ENCODE measurements around the gene VAX1.

The VAX1 gene

DNA sequence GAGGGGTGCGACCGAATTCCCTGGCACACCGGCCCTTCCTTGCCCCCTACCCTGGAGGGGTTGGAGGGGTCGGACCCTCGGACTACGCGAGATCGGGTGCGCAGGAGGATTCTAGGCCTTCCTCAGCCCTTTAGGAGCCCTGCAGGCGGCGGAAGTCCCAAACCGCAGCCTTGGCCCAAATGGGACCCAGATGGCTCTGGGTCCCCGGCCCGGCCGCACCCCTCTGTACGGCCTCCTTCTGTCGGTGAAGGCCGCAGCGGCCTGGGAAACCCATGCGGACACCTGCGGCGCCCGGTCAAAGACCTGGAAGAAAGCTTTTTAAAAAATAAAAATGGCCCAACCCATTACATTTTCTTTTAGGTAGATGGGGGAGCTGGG, 2.4 kb upstream of the VAX1 start:
- DNase-seq (ENCODE audit: low read depth): no peak
- TF ChIP-seq POLR2A (IDR thresholded peaks at IDR 0.05; ENCODE audit: extremely low read depth, insufficient read length) (no peak), CTCF (IDR thresholded peaks at IDR 0.05; ENCODE audit: low read depth, low read length) (no peak), MYC (IDR thresholded peaks at IDR 0.05; ENCODE audit: low read depth, low read length) (no peak), MAX (IDR thresholded peaks at IDR 0.05; ENCODE audit: low read depth, low read length) (no peak)
- no peak overlapping the region for H3K4me3 ChIP-seq (ENCODE audit: low read depth, low read length)

GRCh38 chr10:117139581-117140524, 1.8 kb upstream of the VAX1 start:
- no peak for DNase-seq (ENCODE audit: low read depth)
- TF ChIP-seq MAX (IDR thresholded peaks at IDR 0.05; ENCODE audit: low read depth, low read length) (no peak), CTCF (IDR thresholded peaks at IDR 0.05; ENCODE audit: low read depth, low read length) (no peak)
- H3K4me3 ChIP-seq (ENCODE audit: low read depth, low read length): no peak overlapping the region

- no peak for DNase-seq (ENCODE audit: low read depth)
- no peak for TF ChIP-seq POLR2A (IDR thresholded peaks at IDR 0.05; ENCODE audit: extremely low read depth, insufficient read length)
- no peak for TF ChIP-seq MYC (IDR thresholded peaks at IDR 0.05; ENCODE audit: low read depth, low read length)
- no peak for TF ChIP-seq CTCF (IDR thresholded peaks at IDR 0.05; ENCODE audit: low read depth, low read length)
- no peak overlapping the region for H3K4me3 ChIP-seq (ENCODE audit: low read depth, low read length)
Measured at GRCh38 chr10:117138838-117139580, 939 bp upstream of the VAX1 start.

DNA sequence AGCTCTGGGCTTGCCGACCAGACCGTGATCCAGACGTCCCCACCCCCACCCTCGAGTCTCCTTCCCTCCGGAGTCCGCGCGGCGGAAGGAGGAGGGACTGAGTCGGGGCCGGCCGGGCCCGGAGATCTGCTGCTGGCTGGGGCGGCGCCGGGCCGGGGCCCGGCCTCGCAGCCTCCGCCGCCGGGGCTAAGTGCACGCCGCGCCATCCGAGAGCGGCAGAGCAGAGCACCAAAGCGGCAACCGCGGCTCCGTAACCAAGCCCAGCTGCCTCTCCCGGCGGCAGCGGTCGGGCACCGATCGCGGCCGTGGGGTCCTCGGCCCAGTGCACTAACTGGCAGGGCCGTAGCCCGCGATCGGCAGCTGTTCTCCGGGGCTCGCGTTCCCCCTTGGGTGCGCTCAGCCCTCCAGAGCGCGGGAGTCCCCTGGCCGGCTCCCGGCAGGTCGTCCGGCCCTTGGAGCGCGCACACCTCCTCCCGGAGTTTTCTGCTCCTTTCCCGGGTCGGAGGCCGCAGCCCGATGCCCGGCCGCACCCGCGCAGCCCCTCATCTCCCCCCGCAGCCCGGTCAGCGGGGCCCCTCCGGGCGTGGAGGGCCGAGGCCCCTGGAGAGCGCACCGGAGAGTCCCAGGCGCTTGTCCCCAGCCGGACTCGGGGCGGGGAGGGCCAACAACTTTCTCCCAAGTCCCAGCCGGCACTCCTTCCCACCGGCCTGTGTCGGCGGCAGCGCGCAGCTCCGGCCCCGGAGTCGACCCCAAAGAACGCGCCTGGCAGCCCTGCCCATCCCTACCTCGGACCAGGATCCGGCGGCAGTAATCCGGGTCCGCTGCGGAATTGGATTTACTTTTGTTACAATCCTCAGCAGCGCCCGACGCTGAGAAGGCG, 799 bp downstream of the VAX1 start:
- TF ChIP-seq POLR2A (IDR thresholded peaks at IDR 0.05; ENCODE audit: extremely low read depth, insufficient read length): no peak
- TF ChIP-seq MAX (IDR thresholded peaks at IDR 0.05; ENCODE audit: low read depth, low read length): no peak
- no peak for TF ChIP-seq MYC (IDR thresholded peaks at IDR 0.05; ENCODE audit: low read depth, low read length)
- TF ChIP-seq CTCF (IDR thresholded peaks at IDR 0.05; ENCODE audit: low read depth, low read length): no peak
- no peak overlapping the region for H3K4me3 ChIP-seq (ENCODE audit: low read depth, low read length)
- no peak for DNase-seq (ENCODE audit: low read depth)

DNA sequence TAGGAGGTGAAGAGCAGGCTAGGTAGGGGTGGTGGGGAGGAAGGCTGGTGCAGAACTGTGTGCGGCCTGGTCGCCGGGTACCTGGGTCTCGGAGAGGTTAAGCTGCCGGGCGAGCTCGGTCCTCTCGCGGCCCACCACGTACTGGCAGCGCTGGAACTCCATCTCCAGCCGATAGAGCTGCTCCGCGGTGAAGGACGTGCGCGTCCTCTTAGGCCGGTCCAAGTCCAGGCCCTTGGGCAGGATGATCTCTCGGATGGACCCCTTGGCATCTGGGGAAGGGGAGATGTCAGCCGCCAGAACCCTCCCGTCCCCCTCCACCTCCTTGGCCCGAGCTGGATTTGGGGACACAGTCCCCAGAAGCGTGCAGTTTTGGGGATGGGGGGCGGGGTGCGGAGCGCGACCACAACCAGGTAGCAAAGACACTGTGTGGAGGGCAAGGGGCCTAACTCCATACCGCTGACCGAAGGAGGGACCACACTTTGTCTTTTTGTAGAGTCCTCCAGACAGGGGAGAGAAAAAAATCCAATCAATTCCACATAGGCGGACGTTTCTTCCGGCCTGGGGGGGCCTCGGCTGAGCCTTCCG, 1.6 kb downstream of the VAX1 start:
- no peak overlapping the region for H3K4me3 ChIP-seq (ENCODE audit: low read depth, low read length)
- no peak for DNase-seq (ENCODE audit: low read depth)
- TF ChIP-seq MYC (IDR thresholded peaks at IDR 0.05; ENCODE audit: low read depth, low read length) (no peak), MAX (IDR thresholded peaks at IDR 0.05; ENCODE audit: low read depth, low read length) (no peak), CTCF (IDR thresholded peaks at IDR 0.05; ENCODE audit: low read depth, low read length) (no peak), POLR2A (IDR thresholded peaks at IDR 0.05; ENCODE audit: extremely low read depth, insufficient read length) (no peak)
